Uterus (tissue), 4 donors: ENCODE measurements around the gene TMEM242. TPM values are rescaled to one million over a fixed set of nuclear protein-coding genes. Genes with fewer than 3 reads are reported as not detected.

Experiments used
- DNase-seq, 2 donors: peaks; one replicate each; pipeline ENCODE4 v3.0.0-alpha.2; 2019 to 2020
- H3K27ac ChIP-seq, 2 donors: fragments of 200-600 bp; sonication (generic); 1 replicate in 1 of 2; 2 replicates in 1 of 2; pipeline ENCODE4 v1.5.1; 2016 to 2018
- H3K27me3 ChIP-seq, 2 donors: fragments of 200-600 bp; sonication (generic); one replicate each; pipeline ENCODE4 v1.5.1; 2018 to 2019; ENCODE audit warnings: control low read depth in 1 of 2
- H3K36me3 ChIP-seq, 2 donors: fragments of 200-600 bp; sonication (generic); one replicate each; pipeline ENCODE4 v1.5.1; 2019; ENCODE audit warnings: control low read depth in 1 of 2
- H3K4me1 ChIP-seq, 2 donors: fragments of 200-600 bp; sonication (generic); one replicate each; pipeline ENCODE4 v1.5.1; 2018 to 2019; ENCODE audit warnings: control low read depth in 1 of 2
- H3K4me3 ChIP-seq, 2 donors: fragments of 200-600 bp; sonication (generic); 1 replicate in 1 of 2; 2 replicates in 1 of 2; pipeline ENCODE4 v1.5.1; 2018 to 2019; ENCODE audit warnings: mild to moderate bottlenecking in 1 of 2
- H3K9me3 ChIP-seq, 2 donors: fragments of 200-600 bp; sonication (generic); one replicate each; pipeline ENCODE4 v1.5.1; 2019; ENCODE audit warnings: control low read depth in 1 of 2
- CTCF ChIP-seq, 4 experiments: fragments of 200-600 bp in 2 of 4; fragments of 450-650 bp in 2 of 4; sonication (generic) in 2 of 4; IDR thresholded peaks; one replicate each; pipeline ENCODE4 v1.5.1; 2016 to 2019; ENCODE audit warnings: antibody characterized with exemption in 4 of 4, mild to moderate bottlenecking in 2 of 4, moderate library complexity in 1 of 4
- POLR2A ChIP-seq, 2 donors: fragments of 450-650 bp; IDR thresholded peaks; one replicate each; pipeline ENCODE4 v1.6.1; 2016; ENCODE audit warnings: antibody characterized with exemption in 2 of 2, mild to moderate bottlenecking in 1 of 2, moderate library complexity in 1 of 2
- intact Hi-C: fragments of 100-400 bp; cut with DNase I; formaldehyde crosslinking; loops from one replicate; pipeline ENCODE4 v1.15.1; 2023; ENCODE audit warnings: low total_unique reads
- total RNA-seq, 4 donors: library from RNA; depleted of rRNA in 3 of 4; stranded (reverse); fragments of >200 nt in 3 of 4; gene quantifications; one replicate each; pipeline versions ENCODE4 v1.1.0 to v1.2.4, GENCODE V29; 2014 to 2023
- donor health status: DM: yes; HTN: yes; CAD: no.

TMEM242 gene
- total RNA-seq, 4 donors from 2014 or later = 3.3 to 14.2 (median 11.8) TPM

- Histone ChIP-seq H3K4me3 (no peak overlapping the region), H3K4me1 (no peaks in the 10 kb centered on the region), H3K27ac (no peak overlapping the region), H3K36me3 (no peaks in the 10 kb centered on the region), H3K9me3 (no peaks in the 10 kb centered on the region), H3K27me3 (no peaks in the 10 kb centered on the region)
- no peak for DNase-seq
- intact Hi-C loops = no loop called here
- TF ChIP-seq POLR2A (IDR thresholded peaks at IDR 0.05) (no peak), CTCF (IDR thresholded peaks at IDR 0.05) (no peak)
These were observed 63.9 kb downstream of the TMEM242 start for GRCh38 chr6:157259443-157259842.

- no peak for DNase-seq
- Histone ChIP-seq H3K27ac (no peak overlapping the region), H3K4me3 (no peak overlapping the region), H3K9me3 (no peaks in the 10 kb centered on the region), H3K27me3 (no peaks in the 10 kb centered on the region), H3K36me3 (no peaks in the 10 kb centered on the region), H3K4me1 (no peaks in the 10 kb centered on the region)
- TF ChIP-seq POLR2A (IDR thresholded peaks at IDR 0.05) = no peak
- TF ChIP-seq CTCF (IDR thresholded peaks at IDR 0.05) = no peak
- intact Hi-C loops = no loop called here
These were observed 64.4 kb downstream of the TMEM242 start for GRCh38 chr6:157258878-157259277.

- Histone ChIP-seq H3K27ac (no peak overlapping the region), H3K27me3 (no peaks in the 10 kb centered on the region), H3K4me1 (no peaks in the 10 kb centered on the region), H3K4me3 (no peak overlapping the region), H3K36me3 (no peaks in the 10 kb centered on the region), H3K9me3 (no peaks in the 10 kb centered on the region)
- DNase-seq = no peak
- intact Hi-C loops = no loop called here
- TF ChIP-seq CTCF (IDR thresholded peaks at IDR 0.05) (no peak), POLR2A (IDR thresholded peaks at IDR 0.05) (no peak)
These were observed 68.2 kb downstream of the TMEM242 start for GRCh38 chr6:157255079-157255478.

- DNase-seq = no peak
- H3K36me3 ChIP-seq = no peaks in the 10 kb centered on the region
- no peaks in the 10 kb centered on the region for H3K27me3 ChIP-seq
- H3K4me1 ChIP-seq = no peaks in the 10 kb centered on the region
- intact Hi-C loops = no loop called here
- TF ChIP-seq POLR2A (IDR thresholded peaks at IDR 0.05) (no peak), CTCF (IDR thresholded peaks at IDR 0.05) (no peak)
- H3K27ac ChIP-seq = no peak overlapping the region
- H3K9me3 ChIP-seq = no peaks in the 10 kb centered on the region
- no peak overlapping the region for H3K4me3 ChIP-seq
These were observed 68.8 kb downstream of the TMEM242 start for GRCh38 chr6:157254538-157254937.

GRCh38 chr6:157253699-157254098 is 69.6 kb downstream of the TMEM242 start:
- Histone ChIP-seq H3K9me3 (no peaks in the 10 kb centered on the region), H3K27me3 (no peaks in the 10 kb centered on the region), H3K36me3 (no peaks in the 10 kb centered on the region), H3K4me1 (no peaks in the 10 kb centered on the region), H3K27ac (no peak overlapping the region), H3K4me3 (no peak overlapping the region)
- TF ChIP-seq POLR2A (IDR thresholded peaks at IDR 0.05) (no peak), CTCF (IDR thresholded peaks at IDR 0.05) (no peak)
- no peak for DNase-seq
- intact Hi-C loops = no loop called here
